ENCODE data around the gene EVA1A. TPM values are rescaled to one million over a fixed set of nuclear protein-coding genes. Genes with fewer than 3 reads are reported as not detected.

EVA1A gene
- total and polyA plus RNA-seq, 2 experiments from 2014 or later = 4.6 to 7.9 TPM

DNA sequence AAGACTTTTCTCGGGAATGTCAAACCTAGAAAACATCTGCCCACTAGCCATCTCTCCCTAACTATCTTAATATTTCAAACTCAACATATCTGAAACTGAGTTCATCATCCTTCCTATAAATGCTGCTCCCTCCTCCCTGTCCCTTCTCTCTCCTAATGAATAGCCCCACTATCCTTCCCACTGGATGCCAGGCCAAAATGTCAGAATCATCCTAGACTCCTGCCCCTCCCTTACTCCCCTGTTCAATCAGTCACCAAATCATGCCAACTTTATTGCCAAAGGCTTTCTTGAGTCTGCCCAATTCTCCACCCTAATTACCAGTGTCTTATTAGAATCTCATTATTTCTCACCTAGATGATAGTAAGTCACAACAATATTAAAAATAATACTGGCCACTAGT, 8.5 kb downstream of the EVA1A start:
- ATAC-seq (no peak), DNase-seq (ENCODE audit: low spot score) (no peak)
- Mint-ChIP-seq H3K4me3 (no peak overlapping the region), H3K27me3 (ENCODE audit: insufficient read depth, low read depth, poor library complexity) (peaks cover 9% of the 10 kb centered on the region), H3K36me3 (ENCODE audit: low read depth) (no peaks in the 10 kb centered on the region; the same call in 2 of the 3 replicates), H3K27ac (no peak overlapping the region), H3K9me3 (no peaks in the 10 kb centered on the region), H3K4me1 (peaks cover 45% of the 10 kb centered on the region)
- H3K9me2 ChIP-seq (ENCODE audit: insufficient read depth) = 0 out of 2 replicates have a peak, but pooled peaks cover 3% of the 10 kb centered on the region
- no peaks in the 10 kb centered on the region for H3K27me3 ChIP-seq (ENCODE audit: insufficient read depth)
- H2AFZ ChIP-seq = no peak overlapping the region
- no peak overlapping the region for H3K27ac ChIP-seq (ENCODE audit: low read depth)
- no peak overlapping the region for H3K4me2 ChIP-seq
- peaks cover 30% of the 10 kb centered on the region for H3K4me1 ChIP-seq (ENCODE audit: insufficient read depth)
- TF ChIP-seq, protein P1, sequence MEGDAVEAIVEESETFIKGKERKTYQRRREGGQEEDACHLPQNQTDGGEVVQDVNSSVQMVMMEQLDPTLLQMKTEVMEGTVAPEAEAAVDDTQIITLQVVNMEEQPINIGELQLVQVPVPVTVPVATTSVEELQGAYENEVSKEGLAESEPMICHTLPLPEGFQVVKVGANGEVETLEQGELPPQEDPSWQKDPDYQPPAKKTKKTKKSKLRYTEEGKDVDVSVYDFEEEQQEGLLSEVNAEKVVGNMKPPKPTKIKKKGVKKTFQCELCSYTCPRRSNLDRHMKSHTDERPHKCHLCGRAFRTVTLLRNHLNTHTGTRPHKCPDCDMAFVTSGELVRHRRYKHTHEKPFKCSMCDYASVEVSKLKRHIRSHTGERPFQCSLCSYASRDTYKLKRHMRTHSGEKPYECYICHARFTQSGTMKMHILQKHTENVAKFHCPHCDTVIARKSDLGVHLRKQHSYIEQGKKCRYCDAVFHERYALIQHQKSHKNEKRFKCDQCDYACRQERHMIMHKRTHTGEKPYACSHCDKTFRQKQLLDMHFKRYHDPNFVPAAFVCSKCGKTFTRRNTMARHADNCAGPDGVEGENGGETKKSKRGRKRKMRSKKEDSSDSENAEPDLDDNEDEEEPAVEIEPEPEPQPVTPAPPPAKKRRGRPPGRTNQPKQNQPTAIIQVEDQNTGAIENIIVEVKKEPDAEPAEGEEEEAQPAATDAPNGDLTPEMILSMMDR (conservative IDR thresholded peaks at IDR 0.05; ENCODE audit: low read depth in 2 of 2) = no peak
- TF ChIP-seq NANOG (IDR thresholded peaks at IDR 0.05; ENCODE audit: borderline replicate concordance) = no peak
- no peak for TF ChIP-seq ZNF114 (CRISPR knock-in tag; IDR thresholded peaks at IDR 0.05)
- TF ChIP-seq ZNF331 (CRISPR knock-in tag; IDR thresholded peaks at IDR 0.05; ENCODE audit: low read depth) = no peak
- no peak for TF ChIP-seq EZH2 (IDR thresholded peaks at IDR 0.05; ENCODE audit: low read depth, unreplicated experiment)
- TF ChIP-seq JUNB (IDR thresholded peaks at IDR 0.05; ENCODE audit: unreplicated experiment) = no peak
- TF ChIP-seq POLR2AphosphoS5 (IDR thresholded peaks at IDR 0.05; ENCODE audit: low read depth) = no peak
- TF ChIP-seq CREB1 (CRISPR knock-in tag; IDR thresholded peaks at IDR 0.05; ENCODE audit: low read depth) = no peak
- no peak for TF ChIP-seq EZH2phosphoT487 (IDR thresholded peaks at IDR 0.05; ENCODE audit: unreplicated experiment)
- TF ChIP-seq, protein P2, sequence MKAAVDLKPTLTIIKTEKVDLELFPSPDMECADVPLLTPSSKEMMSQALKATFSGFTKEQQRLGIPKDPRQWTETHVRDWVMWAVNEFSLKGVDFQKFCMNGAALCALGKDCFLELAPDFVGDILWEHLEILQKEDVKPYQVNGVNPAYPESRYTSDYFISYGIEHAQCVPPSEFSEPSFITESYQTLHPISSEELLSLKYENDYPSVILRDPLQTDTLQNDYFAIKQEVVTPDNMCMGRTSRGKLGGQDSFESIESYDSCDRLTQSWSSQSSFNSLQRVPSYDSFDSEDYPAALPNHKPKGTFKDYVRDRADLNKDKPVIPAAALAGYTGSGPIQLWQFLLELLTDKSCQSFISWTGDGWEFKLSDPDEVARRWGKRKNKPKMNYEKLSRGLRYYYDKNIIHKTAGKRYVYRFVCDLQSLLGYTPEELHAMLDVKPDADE (IDR thresholded peaks at IDR 0.05) = no peak
- no peaks in the 10 kb centered on the region for H3F3A ChIP-seq (replicated peaks; ENCODE audit: low read depth)
- no peaks in the 10 kb centered on the region for H4K20me1 ChIP-seq (replicated peaks; ENCODE audit: insufficient read depth)
- H3K36me3 ChIP-seq (ENCODE audit: insufficient read depth) = no peaks in the 10 kb centered on the region
- no peak overlapping the region for H3K4me3 ChIP-seq
- no peaks in the 10 kb centered on the region for H3K79me2 ChIP-seq (replicated peaks; ENCODE audit: insufficient read depth)

DNA sequence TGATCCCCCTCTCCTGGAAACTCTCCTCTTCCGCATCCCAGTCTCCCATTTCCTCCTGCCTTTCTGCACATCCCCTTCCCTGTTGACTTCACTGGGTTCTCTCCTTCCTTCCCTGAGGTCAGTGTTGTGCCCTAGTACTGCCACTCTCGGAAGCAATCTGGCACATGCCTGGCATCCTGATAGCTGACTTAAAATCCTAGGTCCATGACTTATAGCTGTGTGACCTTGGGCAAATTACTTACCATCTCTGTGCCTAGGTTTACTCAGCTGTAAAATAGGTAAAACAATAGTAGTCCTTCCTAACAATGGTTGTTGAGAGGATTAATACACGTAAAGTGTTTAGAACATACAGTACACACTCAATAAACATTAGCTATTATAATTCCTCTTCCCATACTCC, 9.3 kb downstream of the EVA1A start:
- H3K4me3 ChIP-seq = no peak overlapping the region
- no peak overlapping the region for H3K27ac ChIP-seq (ENCODE audit: low read depth)
- H3K79me2 ChIP-seq (replicated peaks; ENCODE audit: insufficient read depth) = no peaks in the 10 kb centered on the region
- no peaks in the 10 kb centered on the region for H3F3A ChIP-seq (replicated peaks; ENCODE audit: low read depth)
- Mint-ChIP-seq H3K4me1 (peaks cover 45% of the 10 kb centered on the region), H3K9me3 (no peaks in the 10 kb centered on the region), H3K36me3 (ENCODE audit: low read depth) (no peaks in the 10 kb centered on the region; the same call in 2 of the 3 replicates), H3K27ac (no peak overlapping the region), H3K4me3 (no peak overlapping the region), H3K27me3 (ENCODE audit: insufficient read depth, low read depth, poor library complexity) (peaks cover 9% of the 10 kb centered on the region)
- 0 out of 2 replicates have a peak, but pooled peaks cover 3% of the 10 kb centered on the region for H3K9me2 ChIP-seq (ENCODE audit: insufficient read depth)
- H4K20me1 ChIP-seq (replicated peaks; ENCODE audit: insufficient read depth) = no peaks in the 10 kb centered on the region
- no peak overlapping the region for H3K4me2 ChIP-seq
- ATAC-seq (no peak), DNase-seq (ENCODE audit: low spot score) (no peak)
- H2AFZ ChIP-seq = no peak overlapping the region
- no peaks in the 10 kb centered on the region for H3K27me3 ChIP-seq (ENCODE audit: insufficient read depth)
- no peaks in the 10 kb centered on the region for H3K36me3 ChIP-seq (ENCODE audit: insufficient read depth)
- H3K4me1 ChIP-seq (ENCODE audit: insufficient read depth) = peaks cover 30% of the 10 kb centered on the region
- TF ChIP-seq CREB1 (CRISPR knock-in tag; IDR thresholded peaks at IDR 0.05; ENCODE audit: low read depth) (no peak), ZNF331 (CRISPR knock-in tag; IDR thresholded peaks at IDR 0.05; ENCODE audit: low read depth) (no peak), EZH2 (IDR thresholded peaks at IDR 0.05; ENCODE audit: low read depth, unreplicated experiment) (no peak), JUNB (IDR thresholded peaks at IDR 0.05; ENCODE audit: unreplicated experiment) (no peak), EZH2phosphoT487 (IDR thresholded peaks at IDR 0.05; ENCODE audit: unreplicated experiment) (no peak), STAT1 (IDR thresholded peaks at IDR 0.05; ENCODE audit: unreplicated experiment) (no peak)
- TF ChIP-seq, protein P3, sequence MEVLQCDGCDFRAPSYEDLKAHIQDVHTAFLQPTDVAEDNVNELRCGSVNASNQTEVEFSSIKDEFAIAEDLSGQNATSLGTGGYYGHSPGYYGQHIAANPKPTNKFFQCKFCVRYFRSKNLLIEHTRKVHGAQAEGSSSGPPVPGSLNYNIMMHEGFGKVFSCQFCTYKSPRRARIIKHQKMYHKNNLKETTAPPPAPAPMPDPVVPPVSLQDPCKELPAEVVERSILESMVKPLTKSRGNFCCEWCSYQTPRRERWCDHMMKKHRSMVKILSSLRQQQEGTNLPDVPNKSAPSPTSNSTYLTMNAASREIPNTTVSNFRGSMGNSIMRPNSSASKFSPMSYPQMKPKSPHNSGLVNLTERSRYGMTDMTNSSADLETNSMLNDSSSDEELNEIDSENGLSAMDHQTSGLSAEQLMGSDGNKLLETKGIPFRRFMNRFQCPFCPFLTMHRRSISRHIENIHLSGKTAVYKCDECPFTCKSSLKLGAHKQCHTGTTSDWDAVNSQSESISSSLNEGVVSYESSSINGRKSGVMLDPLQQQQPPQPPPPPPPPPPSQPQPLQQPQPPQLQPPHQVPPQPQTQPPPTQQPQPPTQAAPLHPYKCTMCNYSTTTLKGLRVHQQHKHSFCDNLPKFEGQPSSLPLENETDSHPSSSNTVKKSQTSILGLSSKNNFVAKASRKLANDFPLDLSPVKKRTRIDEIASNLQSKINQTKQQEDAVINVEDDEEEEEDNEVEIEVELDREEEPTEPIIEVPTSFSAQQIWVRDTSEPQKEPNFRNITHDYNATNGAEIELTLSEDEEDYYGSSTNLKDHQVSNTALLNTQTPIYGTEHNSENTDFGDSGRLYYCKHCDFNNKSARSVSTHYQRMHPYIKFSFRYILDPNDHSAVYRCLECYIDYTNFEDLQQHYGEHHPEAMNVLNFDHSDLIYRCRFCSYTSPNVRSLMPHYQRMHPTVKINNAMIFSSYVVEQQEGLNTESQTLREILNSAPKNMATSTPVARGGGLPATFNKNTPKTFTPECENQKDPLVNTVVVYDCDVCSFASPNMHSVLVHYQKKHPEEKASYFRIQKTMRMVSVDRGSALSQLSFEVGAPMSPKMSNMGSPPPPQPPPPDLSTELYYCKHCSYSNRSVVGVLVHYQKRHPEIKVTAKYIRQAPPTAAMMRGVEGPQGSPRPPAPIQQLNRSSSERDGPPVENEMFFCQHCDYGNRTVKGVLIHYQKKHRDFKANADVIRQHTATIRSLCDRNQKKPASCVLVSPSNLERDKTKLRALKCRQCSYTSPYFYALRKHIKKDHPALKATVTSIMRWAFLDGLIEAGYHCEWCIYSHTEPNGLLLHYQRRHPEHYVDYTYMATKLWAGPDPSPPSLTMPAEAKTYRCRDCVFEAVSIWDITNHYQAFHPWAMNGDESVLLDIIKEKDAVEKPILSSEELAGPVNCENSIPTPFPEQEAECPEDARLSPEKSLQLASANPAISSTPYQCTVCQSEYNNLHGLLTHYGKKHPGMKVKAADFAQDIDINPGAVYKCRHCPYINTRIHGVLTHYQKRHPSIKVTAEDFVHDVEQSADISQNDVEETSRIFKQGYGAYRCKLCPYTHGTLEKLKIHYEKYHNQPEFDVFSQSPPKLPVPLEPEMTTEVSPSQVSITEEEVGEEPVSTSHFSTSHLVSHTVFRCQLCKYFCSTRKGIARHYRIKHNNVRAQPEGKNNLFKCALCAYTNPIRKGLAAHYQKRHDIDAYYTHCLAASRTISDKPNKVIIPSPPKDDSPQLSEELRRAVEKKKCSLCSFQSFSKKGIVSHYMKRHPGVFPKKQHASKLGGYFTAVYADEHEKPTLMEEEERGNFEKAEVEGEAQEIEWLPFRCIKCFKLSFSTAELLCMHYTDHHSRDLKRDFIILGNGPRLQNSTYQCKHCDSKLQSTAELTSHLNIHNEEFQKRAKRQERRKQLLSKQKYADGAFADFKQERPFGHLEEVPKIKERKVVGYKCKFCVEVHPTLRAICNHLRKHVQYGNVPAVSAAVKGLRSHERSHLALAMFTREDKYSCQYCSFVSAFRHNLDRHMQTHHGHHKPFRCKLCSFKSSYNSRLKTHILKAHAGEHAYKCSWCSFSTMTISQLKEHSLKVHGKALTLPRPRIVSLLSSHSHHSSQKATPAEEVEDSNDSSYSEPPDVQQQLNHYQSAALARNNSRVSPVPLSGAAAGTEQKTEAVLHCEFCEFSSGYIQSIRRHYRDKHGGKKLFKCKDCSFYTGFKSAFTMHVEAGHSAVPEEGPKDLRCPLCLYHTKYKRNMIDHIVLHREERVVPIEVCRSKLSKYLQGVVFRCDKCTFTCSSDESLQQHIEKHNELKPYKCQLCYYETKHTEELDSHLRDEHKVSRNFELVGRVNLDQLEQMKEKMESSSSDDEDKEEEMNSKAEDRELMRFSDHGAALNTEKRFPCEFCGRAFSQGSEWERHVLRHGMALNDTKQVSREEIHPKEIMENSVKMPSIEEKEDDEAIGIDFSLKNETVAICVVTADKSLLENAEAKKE (CRISPR knock-in tag; IDR thresholded peaks at IDR 0.05) = no peak
- TF ChIP-seq, protein P2 (IDR thresholded peaks at IDR 0.05) = no peak
